Measurements from ENCODE around the gene SETD1A. TPM values are rescaled to one million over a fixed set of nuclear protein-coding genes. Genes with fewer than 3 reads are reported as not detected.

Gene SETD1A
- total RNA-seq, 1 donor from 2014 or later = 8.3 TPM

GRCh38 chr16:30977502-30977901, 19.9 kb downstream of the SETD1A start:
- no peak overlapping the region for H3K27ac ChIP-seq
- DNase-seq (ENCODE audit: low spot score in 2 of 2) = no peak
- no peak overlapping the region for H3K4me3 ChIP-seq
- TF ChIP-seq, protein P1, sequence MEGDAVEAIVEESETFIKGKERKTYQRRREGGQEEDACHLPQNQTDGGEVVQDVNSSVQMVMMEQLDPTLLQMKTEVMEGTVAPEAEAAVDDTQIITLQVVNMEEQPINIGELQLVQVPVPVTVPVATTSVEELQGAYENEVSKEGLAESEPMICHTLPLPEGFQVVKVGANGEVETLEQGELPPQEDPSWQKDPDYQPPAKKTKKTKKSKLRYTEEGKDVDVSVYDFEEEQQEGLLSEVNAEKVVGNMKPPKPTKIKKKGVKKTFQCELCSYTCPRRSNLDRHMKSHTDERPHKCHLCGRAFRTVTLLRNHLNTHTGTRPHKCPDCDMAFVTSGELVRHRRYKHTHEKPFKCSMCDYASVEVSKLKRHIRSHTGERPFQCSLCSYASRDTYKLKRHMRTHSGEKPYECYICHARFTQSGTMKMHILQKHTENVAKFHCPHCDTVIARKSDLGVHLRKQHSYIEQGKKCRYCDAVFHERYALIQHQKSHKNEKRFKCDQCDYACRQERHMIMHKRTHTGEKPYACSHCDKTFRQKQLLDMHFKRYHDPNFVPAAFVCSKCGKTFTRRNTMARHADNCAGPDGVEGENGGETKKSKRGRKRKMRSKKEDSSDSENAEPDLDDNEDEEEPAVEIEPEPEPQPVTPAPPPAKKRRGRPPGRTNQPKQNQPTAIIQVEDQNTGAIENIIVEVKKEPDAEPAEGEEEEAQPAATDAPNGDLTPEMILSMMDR (IDR thresholded peaks at IDR 0.05) = no peak
- H3K36me3 ChIP-seq = peaks cover 83 to 93% of the 10 kb centered on the region in 2 donors
- no peaks in the 10 kb centered on the region for H3K4me1 ChIP-seq
- intact Hi-C loops (cut with DNase I) = no loop called here
- H3K27me3 ChIP-seq = no peaks in the 10 kb centered on the region
- no peaks in the 10 kb centered on the region for H3K9me3 ChIP-seq

DNA sequence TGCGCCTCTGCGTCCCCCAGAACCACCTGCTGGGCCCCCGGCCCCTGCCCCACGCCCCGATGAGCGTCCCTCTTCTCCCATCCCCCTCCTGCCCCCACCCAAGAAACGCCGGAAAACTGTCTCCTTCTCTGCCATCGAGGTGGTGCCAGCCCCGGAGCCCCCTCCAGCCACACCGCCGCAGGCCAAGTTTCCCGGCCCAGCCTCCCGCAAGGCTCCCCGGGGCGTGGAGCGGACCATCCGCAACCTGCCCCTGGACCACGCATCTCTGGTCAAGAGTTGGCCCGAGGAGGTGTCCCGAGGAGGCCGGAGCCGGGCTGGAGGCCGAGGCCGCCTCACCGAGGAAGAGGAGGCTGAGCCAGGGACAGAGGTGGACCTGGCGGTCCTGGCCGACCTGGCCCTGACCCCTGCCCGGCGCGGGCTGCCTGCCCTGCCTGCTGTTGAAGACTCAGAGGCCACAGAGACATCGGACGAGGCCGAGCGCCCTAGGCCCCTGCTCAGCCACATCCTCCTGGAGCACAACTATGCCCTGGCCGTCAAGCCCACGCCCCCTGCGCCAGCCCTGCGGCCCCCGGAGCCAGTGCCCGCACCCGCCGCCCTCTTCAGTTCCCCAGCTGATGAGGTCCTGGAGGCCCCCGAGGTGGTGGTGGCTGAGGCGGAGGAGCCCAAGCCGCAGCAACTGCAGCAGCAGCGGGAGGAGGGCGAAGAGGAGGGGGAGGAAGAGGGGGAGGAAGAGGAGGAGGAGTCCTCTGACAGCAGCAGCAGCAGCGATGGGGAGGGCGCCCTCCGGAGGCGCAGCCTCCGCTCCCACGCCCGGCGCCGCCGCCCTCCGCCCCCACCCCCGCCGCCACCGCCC, 21.8 kb downstream of the SETD1A start:
- Histone ChIP-seq H3K4me3 (no peak overlapping the region), H3K9me3 (no peaks in the 10 kb centered on the region), H3K4me1 (no peaks in the 10 kb centered on the region), H3K27ac (no peak overlapping the region), H3K27me3 (no peaks in the 10 kb centered on the region), H3K36me3 (peaks cover 72 to 93% of the 10 kb centered on the region in 2 donors)
- intact Hi-C loops (cut with DNase I) = no loop called here
- TF ChIP-seq, protein P1 (IDR thresholded peaks at IDR 0.05) = no peak
- DNase-seq (ENCODE audit: low spot score in 2 of 2) = no peak

DNA sequence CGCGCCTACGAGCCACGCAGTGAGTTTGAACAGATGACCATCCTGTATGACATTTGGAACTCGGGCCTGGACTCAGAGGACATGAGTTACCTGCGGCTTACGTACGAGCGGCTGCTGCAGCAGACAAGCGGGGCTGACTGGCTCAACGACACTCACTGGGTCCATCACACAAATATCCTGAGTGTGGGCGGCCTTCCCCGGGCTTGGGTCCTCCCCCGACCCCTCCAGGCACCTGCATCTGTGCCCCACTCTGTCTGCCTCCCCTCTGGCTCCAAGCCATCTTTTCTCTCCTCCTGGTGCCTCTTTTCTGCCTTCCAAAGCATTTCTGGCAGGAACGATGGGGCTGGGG, 22.4 kb downstream of the SETD1A start:
- peaks cover 67 to 87% of the 10 kb centered on the region in 2 donors for H3K36me3 ChIP-seq
- no peak for DNase-seq (ENCODE audit: low spot score in 2 of 2)
- H3K9me3 ChIP-seq = no peaks in the 10 kb centered on the region
- no peak overlapping the region for H3K27ac ChIP-seq
- H3K4me3 ChIP-seq = no peak overlapping the region
- TF ChIP-seq, protein P1 (IDR thresholded peaks at IDR 0.05) = no peak
- H3K27me3 ChIP-seq = no peaks in the 10 kb centered on the region
- no peaks in the 10 kb centered on the region for H3K4me1 ChIP-seq
- intact Hi-C loops (cut with DNase I) = no loop called here

- Histone ChIP-seq H3K9me3 (no peaks in the 10 kb centered on the region), H3K4me1 (peaks cover 1 to 4% of the 10 kb centered on the region in 2 donors), H3K36me3 (peaks cover 62 to 85% of the 10 kb centered on the region in 2 donors), H3K27ac (no peak overlapping the region), H3K27me3 (no peaks in the 10 kb centered on the region), H3K4me3 (no peak overlapping the region)
- TF ChIP-seq, protein P1 (IDR thresholded peaks at IDR 0.05) = no peak
- DNase-seq (ENCODE audit: low spot score in 2 of 2) = no peak
- intact Hi-C loops (cut with DNase I) = no loop called here
Measured at GRCh38 chr16:30980434-30980833, 22.9 kb downstream of the SETD1A start.

DNA sequence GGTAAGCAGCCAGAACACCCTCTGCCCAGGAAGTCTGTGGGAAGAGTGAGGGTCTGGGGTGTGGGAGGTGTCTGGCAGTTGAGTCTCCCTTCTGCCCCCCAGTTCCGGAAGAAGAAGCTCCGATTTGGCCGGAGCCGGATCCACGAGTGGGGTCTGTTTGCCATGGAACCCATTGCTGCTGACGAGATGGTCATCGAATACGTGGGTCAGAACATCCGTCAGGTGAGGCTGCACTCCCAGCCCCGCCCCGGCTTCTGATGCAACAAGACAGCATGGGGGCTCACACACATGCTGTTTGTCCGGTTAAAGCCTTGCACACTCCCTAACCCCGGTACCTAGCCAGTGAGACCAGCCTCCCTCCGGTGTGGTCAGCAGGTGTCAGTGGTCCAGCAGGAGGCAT, 23.4 kb downstream of the SETD1A start:
- no peak overlapping the region for H3K27ac ChIP-seq
- intact Hi-C loops (cut with DNase I) = no loop called here
- no peak for DNase-seq (ENCODE audit: low spot score in 2 of 2)

More for the DNA sequence above, 23.4 kb downstream of the SETD1A start:
- Histone ChIP-seq H3K9me3 (no peaks in the 10 kb centered on the region), H3K27me3 (no peaks in the 10 kb centered on the region), H3K4me3 (no peak overlapping the region), H3K4me1 (peaks cover 3 to 9% of the 10 kb centered on the region in 2 donors), H3K36me3 (peaks cover 59 to 80% of the 10 kb centered on the region in 2 donors)
- TF ChIP-seq, protein P1 (IDR thresholded peaks at IDR 0.05) = no peak
